Endothelial cell of umbilical vein (primary cell): ENCODE results near the gene MACROD2.

ENCODE experiments used
- CTCF ChIP-seq, 2 donors: IDR thresholded peaks; 1 replicate in 1 of 2; 2 replicates in 1 of 2; pipeline ENCODE4 v1.5.1; 2011; ENCODE audit warnings: low read length in 2 of 2, mild to moderate bottlenecking in 2 of 2, moderate library complexity in 2 of 2, control low read depth in 1 of 2, inconsistent platforms in 1 of 2, low read depth in 1 of 2; ENCODE audit not compliant: insufficient read depth in 1 of 2; ENCODE audit errors: extremely low read depth in 1 of 2
- EZH2 ChIP-seq: IDR thresholded peaks from 2 replicates; pipeline ENCODE4 v1.6.1; 2012; ENCODE audit warnings: borderline replicate concordance, low read depth, mild to moderate bottlenecking, moderate library complexity, low read length, inconsistent platforms; ENCODE audit not compliant: severe bottlenecking
- GATA2 ChIP-seq: IDR thresholded peaks from 2 replicates; pipeline ENCODE4 v1.7.0; 2011; ENCODE audit warnings: low read depth, mild to moderate bottlenecking, moderate library complexity, mixed read lengths, low read length; ENCODE audit not compliant: insufficient read length, insufficient read depth
- POLR2AphosphoS5 ChIP-seq: IDR thresholded peaks from 2 replicates; pipeline ENCODE4 v1.6.1; 2012; ENCODE audit warnings: low read depth, mild to moderate bottlenecking, control low read depth, low read length, moderate library complexity; ENCODE audit not compliant: insufficient read depth

GRCh38 chr20:14342918-14343317, 347.6 kb downstream of the MACROD2 start:
- TF ChIP-seq GATA2 (no peak), CTCF (IDR thresholded peaks at IDR 0.05; ENCODE audit: extremely low read depth in 1 of 2, insufficient read depth in 1 of 2, low read depth in 1 of 2, low read length in 2 of 2) (no peak), POLR2AphosphoS5 (no peak), EZH2 (no peak)
